GM10248 (cell line): Measurements from ENCODE around the gene STK10.

Experiments used
- CTCF ChIA-PET: fragments of 300-600 bp; sonication (Branson Sonifier 250); formaldehyde crosslinking; extraction: SDS; loops from one replicate; lab custom pipeline; 2021; ENCODE audit warnings: antibody characterized with exemption; lab: Yijun Ruan, JAX
- POLR2A ChIA-PET: fragments of 350-650 bp; sonication (Branson Sonifier 250); formaldehyde crosslinking; extraction: SDS; loops from one replicate; lab custom pipeline; 2020; ENCODE audit warnings: antibody characterized with exemption; lab: Yijun Ruan, JAX
- DNase-seq: peaks from one replicate; pipeline ENCODE4 v3.0.0; 2012; ENCODE audit errors: extremely low spot score
- CTCF ChIP-seq: IDR thresholded peaks from 2 replicates; pipeline ENCODE4 v1.5.1; 2012; ENCODE audit warnings: mild to moderate bottlenecking, low read depth; ENCODE audit errors: extremely low read depth, missing control alignments, control extremely low read depth

The STK10 gene

GRCh38 chr5:172104801-172105701 lies 83.0 kb downstream of the STK10 start:
- no peak for DNase-seq
- ChIA-PET CTCF (interaction anchor here (0.7 to 9.4 kb wide), 13 partner anchors 10 to 193 kb away, joined by 3 to 175 read pairs (median 3); partner anchors contain the start of genes EFCAB9, STK10 and UBTD2), POLR2A (no interaction called here)
- TF ChIP-seq CTCF: no peak

- TF ChIP-seq CTCF: no peak
- DNase-seq: no peak
- CTCF ChIA-PET: interaction anchor here (0.7 to 9.4 kb wide), 3 partner anchors 10 to 189 kb away, joined by 3 to 175 read pairs (median 5); partner anchors contain the start of genes EFCAB9 and STK10
- POLR2A ChIA-PET: no interaction called here
Observed at GRCh38 chr5:172104021-172104420, 84.0 kb downstream of the STK10 start.

GRCh38 chr5:172102913-172103626 lies 85.0 kb downstream of the STK10 start:
- ChIA-PET POLR2A (no interaction called here), CTCF (interaction anchor here (1.4 to 9.4 kb wide), 3 partner anchors 11 to 87 kb away, joined by 5 to 175 read pairs (median 13); partner anchors contain the start of genes EFCAB9 and STK10)
- DNase-seq: no peak
- no peak for TF ChIP-seq CTCF

- POLR2A ChIA-PET: interaction anchor here (1.3 kb wide), 1 partner anchor 9 kb away, joined by 3 read pairs; no protein-coding TSS in a partner anchor
- CTCF ChIA-PET: interaction anchor here (0.9 to 2.7 kb wide), 2 partner anchors 87 to 191 kb away, joined by 3 to 13 read pairs; partner anchors contain the start of gene STK10
- TF ChIP-seq CTCF: no peak
- DNase-seq: no peak
Observed at GRCh38 chr5:172102218-172102870, 85.7 kb downstream of the STK10 start.

GRCh38 chr5:172101547-172102217 lies 86.3 kb downstream of the STK10 start:
- ChIA-PET POLR2A (interaction anchor here (1.3 kb wide), 1 partner anchor 9 kb away, joined by 3 read pairs; no protein-coding TSS in a partner anchor), CTCF (interaction anchor here (0.9 to 2.7 kb wide), 2 partner anchors 87 to 192 kb away, joined by 3 to 13 read pairs; partner anchors contain the start of gene STK10)
- DNase-seq: no peak
- TF ChIP-seq CTCF: no peak
